ENCODE data around the gene CITED4.

DNA sequence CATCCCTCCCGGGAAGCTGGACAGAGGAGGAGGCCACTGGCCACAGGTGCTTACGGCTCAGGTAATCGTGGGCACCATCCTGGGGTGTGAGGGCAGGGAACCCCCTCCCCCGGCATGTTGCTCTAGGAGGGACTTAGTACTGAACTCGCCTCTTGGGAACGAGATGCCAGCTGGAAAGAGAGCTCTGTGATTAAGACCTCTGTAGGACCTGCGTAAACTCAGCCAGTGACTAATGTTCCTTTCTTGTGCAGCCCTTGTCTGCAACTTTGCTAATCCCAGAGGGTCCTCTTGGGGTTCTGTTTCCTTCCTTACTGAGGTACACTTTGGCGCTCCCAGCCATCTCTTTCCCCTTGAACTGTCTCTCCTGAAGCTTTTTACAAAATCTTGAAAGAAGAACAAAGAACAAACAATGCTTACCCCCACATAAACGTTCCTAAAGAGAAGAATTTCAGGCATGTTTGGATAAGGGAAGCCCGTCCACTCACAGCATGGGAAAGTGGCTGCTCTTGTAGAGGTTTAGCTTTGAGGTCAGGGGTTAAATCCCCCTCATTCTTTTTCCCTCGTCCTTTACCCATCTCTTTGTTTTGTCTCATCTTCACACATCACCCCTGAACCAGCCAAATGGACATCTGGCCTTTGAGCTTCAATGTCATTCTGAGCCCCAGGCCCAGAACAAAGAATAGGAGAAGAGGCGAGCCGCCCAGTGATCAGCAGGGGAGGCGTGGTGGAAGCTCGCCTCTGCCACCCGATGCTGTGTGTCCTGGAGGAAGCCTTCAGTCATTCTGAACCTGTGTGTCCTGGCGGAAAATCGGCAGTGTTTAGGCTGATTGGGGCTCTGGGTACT lies 37.4 kb downstream of the CITED4 start:
- TF ChIP-seq, protein P1, sequence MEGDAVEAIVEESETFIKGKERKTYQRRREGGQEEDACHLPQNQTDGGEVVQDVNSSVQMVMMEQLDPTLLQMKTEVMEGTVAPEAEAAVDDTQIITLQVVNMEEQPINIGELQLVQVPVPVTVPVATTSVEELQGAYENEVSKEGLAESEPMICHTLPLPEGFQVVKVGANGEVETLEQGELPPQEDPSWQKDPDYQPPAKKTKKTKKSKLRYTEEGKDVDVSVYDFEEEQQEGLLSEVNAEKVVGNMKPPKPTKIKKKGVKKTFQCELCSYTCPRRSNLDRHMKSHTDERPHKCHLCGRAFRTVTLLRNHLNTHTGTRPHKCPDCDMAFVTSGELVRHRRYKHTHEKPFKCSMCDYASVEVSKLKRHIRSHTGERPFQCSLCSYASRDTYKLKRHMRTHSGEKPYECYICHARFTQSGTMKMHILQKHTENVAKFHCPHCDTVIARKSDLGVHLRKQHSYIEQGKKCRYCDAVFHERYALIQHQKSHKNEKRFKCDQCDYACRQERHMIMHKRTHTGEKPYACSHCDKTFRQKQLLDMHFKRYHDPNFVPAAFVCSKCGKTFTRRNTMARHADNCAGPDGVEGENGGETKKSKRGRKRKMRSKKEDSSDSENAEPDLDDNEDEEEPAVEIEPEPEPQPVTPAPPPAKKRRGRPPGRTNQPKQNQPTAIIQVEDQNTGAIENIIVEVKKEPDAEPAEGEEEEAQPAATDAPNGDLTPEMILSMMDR (conservative IDR thresholded peaks at IDR 0.05; ENCODE audit: low read depth, low read length), result no peak
- TF ChIP-seq EZH2 (IDR thresholded peaks at IDR 0.05; ENCODE audit: borderline replicate concordance, low read depth, low read length, poor library complexity, severe bottlenecking), result no peak

Measured in A673 (cell line).